ENCODE results near the gene HSD17B12.
A peak's percentile ranks its signal among the peaks of the same experiment; 100 is the strongest.

The HSD17B12 gene

DNA sequence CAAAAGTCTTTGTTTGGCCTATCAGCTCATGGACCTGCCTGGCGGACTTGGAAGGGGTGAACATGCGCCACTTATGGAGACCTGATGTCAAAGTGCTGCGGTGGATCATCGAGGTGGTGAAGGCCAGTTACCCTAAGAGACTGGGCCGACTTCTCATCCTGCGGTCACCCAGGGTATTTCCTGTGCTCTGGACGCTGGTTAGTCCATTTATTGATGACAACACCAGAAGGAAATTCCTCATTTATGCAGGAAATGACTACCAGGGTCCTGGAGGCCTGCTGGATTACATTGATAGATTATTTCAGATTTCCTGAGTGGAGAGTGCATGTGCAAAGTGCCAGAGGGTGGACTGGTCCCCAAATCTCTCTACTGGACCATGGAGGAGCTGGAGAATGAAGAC, 218.0 kb downstream of the HSD17B12 start:
- no peak for DNase-seq (ENCODE audit: low read depth in 2 of 2)
- no peak overlapping the region for H3K4me3 ChIP-seq (replicated peaks in 1 of 2; ENCODE audit: low read depth in 2 of 2, low read length in 2 of 2)
- TF ChIP-seq CTCF (IDR thresholded peaks at IDR 0.05; ENCODE audit: low read depth, low read length): no peak

DNA sequence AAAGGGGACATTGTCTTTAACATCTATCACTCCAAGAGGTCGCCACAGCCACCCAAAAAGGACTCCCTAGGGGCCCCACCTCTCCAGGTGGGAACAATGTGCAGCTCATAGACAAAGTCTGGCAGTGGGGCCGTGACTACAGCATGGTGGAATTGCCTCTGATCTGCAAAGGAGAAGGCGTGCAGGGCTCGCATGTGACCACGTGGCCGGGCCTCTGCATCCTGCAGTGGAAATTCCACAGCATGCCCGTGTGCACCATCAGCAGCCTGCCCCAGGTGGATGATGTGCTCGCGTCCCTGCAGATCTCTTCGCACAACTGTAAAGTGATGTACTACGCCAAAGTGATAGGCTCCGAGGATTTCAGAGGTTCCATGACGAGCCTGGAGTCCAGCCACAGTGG, 218.6 kb downstream of the HSD17B12 start:
- DNase-seq (ENCODE audit: low read depth in 2 of 2): no peak
- no peak overlapping the region for H3K4me3 ChIP-seq (replicated peaks in 1 of 2; ENCODE audit: low read depth in 2 of 2, low read length in 2 of 2)
- no peak for TF ChIP-seq CTCF (IDR thresholded peaks at IDR 0.05; ENCODE audit: low read depth, low read length)

- TF ChIP-seq CTCF (IDR thresholded peaks at IDR 0.05; ENCODE audit: low read depth, low read length): no peak
- no peak for DNase-seq (ENCODE audit: low read depth in 2 of 2)
These were observed 221.0 kb downstream of the HSD17B12 start for GRCh38 chr11:43901551-43901950.

GRCh38 chr11:43903078-43903477, 222.5 kb downstream of the HSD17B12 start:
- no peak for TF ChIP-seq CTCF (IDR thresholded peaks at IDR 0.05; ENCODE audit: low read depth, low read length)
- DNase-seq (ENCODE audit: low read depth in 2 of 2): no peak
- H3K4me3 ChIP-seq (replicated peaks in 1 of 2; ENCODE audit: low read depth in 2 of 2, low read length in 2 of 2): no peak overlapping the region

More at GRCh38 chr11:43901551-43901950, 221.0 kb downstream of the HSD17B12 start:
- H3K4me3 ChIP-seq (replicated peaks in 1 of 2; ENCODE audit: low read depth in 2 of 2, low read length in 2 of 2): no peak overlapping the region

GRCh38 chr11:43903969-43904368, 223.4 kb downstream of the HSD17B12 start:
- no peak for TF ChIP-seq CTCF (IDR thresholded peaks at IDR 0.05; ENCODE audit: low read depth, low read length)
- DNase-seq (ENCODE audit: low read depth in 2 of 2): no peak
- H3K4me3 ChIP-seq (replicated peaks in 1 of 2; ENCODE audit: low read depth in 2 of 2, low read length in 2 of 2): no peak overlapping the region

DNA sequence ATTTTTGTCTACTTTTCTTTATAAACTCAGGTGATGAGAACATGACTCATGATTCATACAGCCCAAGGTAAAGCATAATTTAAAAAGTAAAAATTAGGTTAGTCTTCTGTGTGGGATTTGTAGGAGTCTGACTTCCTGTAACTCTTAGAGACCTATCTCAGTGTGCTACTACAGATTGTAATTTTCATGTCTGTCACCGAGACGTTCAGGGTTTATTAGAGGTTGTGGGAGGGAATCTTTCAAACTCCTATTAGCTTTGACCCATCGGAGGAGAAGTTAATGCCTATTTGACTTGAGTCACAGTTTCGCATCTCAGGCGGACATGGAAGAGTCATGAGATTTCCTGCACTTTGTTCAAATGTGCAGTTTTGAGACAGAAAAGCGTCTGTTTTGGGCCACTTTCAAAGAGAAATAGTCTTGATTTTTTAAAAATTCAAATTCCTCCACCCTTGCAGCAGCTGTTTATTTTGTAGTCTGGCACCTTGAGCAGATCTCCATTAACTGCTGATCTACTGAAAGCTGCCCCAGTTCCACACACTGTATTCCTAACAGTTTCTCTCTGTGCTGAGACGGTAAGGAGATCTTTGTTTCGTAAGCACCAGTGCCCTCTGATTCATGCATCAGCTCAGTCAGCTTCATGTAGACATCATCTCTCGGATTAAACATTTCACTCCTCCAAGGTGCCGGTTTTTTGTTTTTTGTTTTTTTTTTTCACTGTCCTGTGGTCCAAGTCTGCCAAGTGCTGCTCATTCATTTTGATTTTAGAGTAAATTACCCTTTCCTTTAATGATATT, 224.4 kb downstream of the HSD17B12 start:
- TF ChIP-seq CTCF (IDR thresholded peaks at IDR 0.05; ENCODE audit: low read depth, low read length): no peak
- H3K4me3 ChIP-seq (replicated peaks in 1 of 2; ENCODE audit: low read depth in 2 of 2, low read length in 2 of 2): peak overlapping the region in 1 of 2 donors; percentile 7
- DNase-seq (ENCODE audit: low read depth in 2 of 2): peak; percentile 86 to 88
